ENCODE measurements around the gene KLHL5.
"Not testable (repeated sequence)": the region's sequence is repeated elsewhere in the genome, so short reads cannot be mapped to it uniquely, and the experiment has no call there.

The KLHL5 gene

GRCh38 chr4:39114436-39114835 lies 52.4 kb downstream of the KLHL5 start:
- DNase-seq: no peak

- DNase-seq: no peak
Measured at GRCh38 chr4:39118034-39118658, 56.1 kb downstream of the KLHL5 start.

- DNase-seq: no peak
Measured at GRCh38 chr4:39120418-39120817, 58.4 kb downstream of the KLHL5 start.

GRCh38 chr4:39124885-39125599 lies 63.0 kb downstream of the KLHL5 start:
- no peak for DNase-seq

- DNase-seq: no peak
Measured at GRCh38 chr4:39125600-39125985, 63.6 kb downstream of the KLHL5 start.

GRCh38 chr4:39126256-39127095 lies 64.4 kb downstream of the KLHL5 start:
- DNase-seq: no peak

- DNase-seq: no peak
Measured at GRCh38 chr4:39133623-39134022, 71.6 kb downstream of the KLHL5 start.

GRCh38 chr4:39134683-39135306 lies 72.8 kb downstream of the KLHL5 start:
- peak in 1 of 2 experiments; percentile 54 for DNase-seq

GRCh38 chr4:39138227-39138626 lies 76.2 kb downstream of the KLHL5 start:
- not testable (repeated sequence) for DNase-seq

- no peak for DNase-seq
Measured at GRCh38 chr4:39146211-39146610, 84.2 kb downstream of the KLHL5 start.

GRCh38 chr4:39154009-39154408 lies 92.0 kb downstream of the KLHL5 start:
- no peak for DNase-seq

- no peak for DNase-seq
Measured at GRCh38 chr4:39157520-39157919, 95.5 kb downstream of the KLHL5 start.

GRCh38 chr4:39166177-39166576 lies 104.1 kb downstream of the KLHL5 start:
- no peak for DNase-seq

- no peak for DNase-seq
Measured at GRCh38 chr4:39166669-39167068, 104.6 kb downstream of the KLHL5 start.

GRCh38 chr4:39169426-39169825 lies 107.4 kb downstream of the KLHL5 start:
- DNase-seq: no peak

- DNase-seq: no peak
Measured at GRCh38 chr4:39170301-39170700, 108.3 kb downstream of the KLHL5 start.
